H1 (cell line): ENCODE measurements around the gene ARMH3. TPM values are rescaled to one million over a fixed set of nuclear protein-coding genes. Genes with fewer than 3 reads are reported as not detected.
A peak's percentile ranks its signal among the peaks of the same experiment; 100 is the strongest.

ENCODE experiments used
- ASH2L ChIP-seq: fragments of 200-600, 300-600 bp; sonication (generic); IDR thresholded peaks from one replicate; pipeline ENCODE4 v1.7.1; 2017; ENCODE audit warnings: low read length
- BCL11A ChIP-seq, 2 experiments: IDR thresholded peaks; one replicate each; pipeline ENCODE4 v1.6.1; 2011; ENCODE audit warnings: low read depth in 2 of 2, low read length in 2 of 2, mild to moderate bottlenecking in 2 of 2
- CHD2 ChIP-seq: IDR thresholded peaks from 2 replicates; pipeline ENCODE4 v1.6.1; 2012; ENCODE audit warnings: low read length, improper control_type of control experiment
- CHD7 ChIP-seq: fragments of 300-600 bp; sonication (generic); IDR thresholded peaks from 2 replicates; pipeline ENCODE4 v1.7.1; 2012; ENCODE audit warnings: low read length, moderate library complexity, mild to moderate bottlenecking, inconsistent platforms; ENCODE audit not compliant: insufficient replicate concordance
- KDM1A ChIP-seq: fragments of 200-600, 300-600 bp; sonication (generic); IDR thresholded peaks from 2 replicates; pipeline ENCODE4 v1.7.1; 2016; ENCODE audit warnings: mild to moderate bottlenecking, low read length, borderline replicate concordance
- NRF1 ChIP-seq: IDR thresholded peaks from 2 replicates; pipeline ENCODE4 v1.6.1; 2011; ENCODE audit warnings: mild to moderate bottlenecking, low read depth, low read length, improper control_type of control experiment
- POLR2AphosphoS5 ChIP-seq: IDR thresholded peaks from 2 replicates; pipeline ENCODE4 v1.6.1; 2011; ENCODE audit warnings: low read depth, low read length
- SIX5 ChIP-seq: IDR thresholded peaks from 2 replicates; pipeline ENCODE4 v1.6.1; 2011; ENCODE audit warnings: mild to moderate bottlenecking, low read depth, low read length
- SP2 ChIP-seq: IDR thresholded peaks from 2 replicates; pipeline ENCODE4 v1.6.1; 2012; ENCODE audit warnings: mild to moderate bottlenecking, low read length, inconsistent platforms
- SUZ12 ChIP-seq: fragments of 200-600 bp; sonication (generic); IDR thresholded peaks from 2 replicates; pipeline ENCODE4 v1.6.1; 2012; ENCODE audit warnings: mild to moderate bottlenecking, inconsistent platforms, low read length, moderate library complexity, mixed read lengths
- TEAD4 ChIP-seq: IDR thresholded peaks from 2 replicates; pipeline ENCODE4 v1.6.1; 2012; ENCODE audit warnings: low read depth, low read length, inconsistent platforms, mixed read lengths
- polyA plus RNA-seq, 7 experiments: library from polyadenylated mRNA; depleted of rRNA in 3 of 7; stranded (reverse) in 5 of 7; unstranded in 2 of 7; fragments of >200 nt in 5 of 7; fragments of 200-250 nt in 2 of 7; gene quantifications; 1 replicate in 5 of 7; 2 replicates in 1 of 7; 4 replicates in 1 of 7; pipeline versions ENCODE4 v1.2.1 to v1.2.3, GENCODE V29; 2011 to 2013; ENCODE audit warnings: missing spikeins in 2 of 7, mixed read lengths in 2 of 7
- total RNA-seq: library from RNA; stranded (reverse); fragmentation: NEBNext Ultra II Directional; extraction: Animal tissue kit (Norgen Biotek cat#: 25700); gene quantifications from 2 replicates; pipeline ENCODE4 v1.2.1, GENCODE V29; 2021

ARMH3 gene
- total and polyA plus RNA-seq, 2 of the 8 experiments (the other 6 are each of a cell fraction or from before 2014, with no cell fraction given), result 11.6 to 18.3 TPM

- TF ChIP-seq NRF1, result no peak
- no peak for TF ChIP-seq SUZ12
- no peak for TF ChIP-seq POLR2AphosphoS5
- no peak for TF ChIP-seq SP2
- no peak for TF ChIP-seq TEAD4
- TF ChIP-seq KDM1A, result no peak
- TF ChIP-seq SIX5, result peak; percentile 83
- peak; percentile 76 for TF ChIP-seq CHD2
- peak; percentile 95 for TF ChIP-seq ASH2L
- TF ChIP-seq CHD7, result no peak
- TF ChIP-seq BCL11A (IDR thresholded peaks at IDR 0.05; ENCODE audit: low read depth in 2 of 2, low read length in 2 of 2), result no peak
Measured at GRCh38 chr10:102055647-102056419, at the start of gene ARMH3 (continued).
